Stimulated activated naive CD8-positive, alpha-beta T cell treated with anti-CD3 and anti-CD28 coated beads, Interleukin-15, Interleukin-2, amounts not matched to agents 100 ng/mL and 50 ng/mL, for 24 hours (primary cell): ENCODE results near the gene SFRP5.

ENCODE experiments used
- H3K27ac Mint-ChIP-seq: one replicate; pipeline ENCODE4 v1.8.0; 2021; ENCODE audit warnings: mild to moderate bottlenecking, mixed read lengths
- H3K27me3 Mint-ChIP-seq: one replicate; pipeline ENCODE4 v1.8.0; 2021; ENCODE audit warnings: mixed read lengths
- H3K36me3 Mint-ChIP-seq: one replicate; pipeline ENCODE4 v1.8.0; 2021; ENCODE audit warnings: low read depth, mixed read lengths
- H3K4me1 Mint-ChIP-seq: one replicate; pipeline ENCODE4 v1.8.0; 2021; ENCODE audit warnings: low read depth, mixed read lengths
- H3K4me3 Mint-ChIP-seq: one replicate; pipeline ENCODE4 v1.8.0; 2021; ENCODE audit warnings: mild to moderate bottlenecking, mixed read lengths
- H3K9me3 Mint-ChIP-seq: one replicate; pipeline ENCODE4 v1.8.0; 2021; ENCODE audit warnings: mixed read lengths

SFRP5 gene

GRCh38 chr10:97778452-97779302 is 6.9 kb upstream of the SFRP5 start:
- no peaks in the 10 kb centered on the region for H3K9me3 Mint-ChIP-seq
- H3K27ac Mint-ChIP-seq: no peak overlapping the region
- no peaks in the 10 kb centered on the region for H3K27me3 Mint-ChIP-seq

GRCh38 chr10:97777143-97777542 is 5.3 kb upstream of the SFRP5 start:
- H3K27me3 Mint-ChIP-seq: peaks cover 11% of the 10 kb centered on the region
- no peaks in the 10 kb centered on the region for H3K36me3 Mint-ChIP-seq
- H3K4me1 Mint-ChIP-seq: peaks cover 28% of the 10 kb centered on the region
- no peak overlapping the region for H3K4me3 Mint-ChIP-seq
- no peak overlapping the region for H3K27ac Mint-ChIP-seq
- H3K9me3 Mint-ChIP-seq: no peaks in the 10 kb centered on the region

More at GRCh38 chr10:97778452-97779302, 6.9 kb upstream of the SFRP5 start:
- peaks cover 33% of the 10 kb centered on the region for H3K4me1 Mint-ChIP-seq
- H3K4me3 Mint-ChIP-seq: no peak overlapping the region
- H3K36me3 Mint-ChIP-seq: no peaks in the 10 kb centered on the region

- Mint-ChIP-seq H3K9me3 (no peaks in the 10 kb centered on the region), H3K4me3 (no peak overlapping the region), H3K4me1 (peaks cover 16% of the 10 kb centered on the region), H3K27me3 (peaks cover 28% of the 10 kb centered on the region), H3K27ac (no peak overlapping the region), H3K36me3 (no peaks in the 10 kb centered on the region)
Measured at GRCh38 chr10:97774811-97775294, 3.1 kb upstream of the SFRP5 start.

- no peaks in the 10 kb centered on the region for H3K36me3 Mint-ChIP-seq
- H3K9me3 Mint-ChIP-seq: no peaks in the 10 kb centered on the region
- peaks cover 16% of the 10 kb centered on the region for H3K4me1 Mint-ChIP-seq
- H3K4me3 Mint-ChIP-seq: no peak overlapping the region
- H3K27me3 Mint-ChIP-seq: peaks cover 28% of the 10 kb centered on the region
- no peak overlapping the region for H3K27ac Mint-ChIP-seq
Measured at GRCh38 chr10:97773096-97773495, 1.3 kb upstream of the SFRP5 start.

GRCh38 chr10:97771055-97771891 is 526 bp downstream of the SFRP5 start:
- H3K27me3 Mint-ChIP-seq: peaks cover 28% of the 10 kb centered on the region
- H3K4me3 Mint-ChIP-seq: peak overlapping the region; percentile 74
- no peak overlapping the region for H3K27ac Mint-ChIP-seq
- H3K4me1 Mint-ChIP-seq: peaks cover 16% of the 10 kb centered on the region
- no peaks in the 10 kb centered on the region for H3K9me3 Mint-ChIP-seq
- H3K36me3 Mint-ChIP-seq: no peaks in the 10 kb centered on the region

- H3K27me3 Mint-ChIP-seq: peaks cover 28% of the 10 kb centered on the region
- no peaks in the 10 kb centered on the region for H3K36me3 Mint-ChIP-seq
- H3K4me3 Mint-ChIP-seq: peak overlapping the region; percentile 23
- no peaks in the 10 kb centered on the region for H3K9me3 Mint-ChIP-seq
- no peak overlapping the region for H3K27ac Mint-ChIP-seq
- peaks cover 16% of the 10 kb centered on the region for H3K4me1 Mint-ChIP-seq
Measured at GRCh38 chr10:97770255-97770654, 1.5 kb downstream of the SFRP5 start.

GRCh38 chr10:97768322-97769315 is 3.2 kb downstream of the SFRP5 start:
- H3K27me3 Mint-ChIP-seq: peaks cover 28% of the 10 kb centered on the region
- H3K36me3 Mint-ChIP-seq: peaks cover 4% of the 10 kb centered on the region
- no peak overlapping the region for H3K27ac Mint-ChIP-seq
- peaks cover 24% of the 10 kb centered on the region for H3K4me1 Mint-ChIP-seq
- H3K4me3 Mint-ChIP-seq: no peak overlapping the region
- no peaks in the 10 kb centered on the region for H3K9me3 Mint-ChIP-seq

- Mint-ChIP-seq H3K27me3 (peaks cover 19% of the 10 kb centered on the region), H3K9me3 (no peaks in the 10 kb centered on the region), H3K4me3 (no peak overlapping the region), H3K4me1 (peaks cover 20% of the 10 kb centered on the region), H3K36me3 (peaks cover 4% of the 10 kb centered on the region), H3K27ac (no peak overlapping the region)
Measured at GRCh38 chr10:97766996-97767924, 4.5 kb downstream of the SFRP5 start.

GRCh38 chr10:97766106-97766810 is 5.5 kb downstream of the SFRP5 start:
- no peak overlapping the region for H3K4me3 Mint-ChIP-seq
- no peaks in the 10 kb centered on the region for H3K9me3 Mint-ChIP-seq
- H3K36me3 Mint-ChIP-seq: peaks cover 9% of the 10 kb centered on the region
- peaks cover 15% of the 10 kb centered on the region for H3K4me1 Mint-ChIP-seq
- H3K27ac Mint-ChIP-seq: no peak overlapping the region
- peaks cover 13% of the 10 kb centered on the region for H3K27me3 Mint-ChIP-seq

- no peaks in the 10 kb centered on the region for H3K9me3 Mint-ChIP-seq
- peaks cover 14% of the 10 kb centered on the region for H3K36me3 Mint-ChIP-seq
- peaks cover 2% of the 10 kb centered on the region for H3K27me3 Mint-ChIP-seq
- H3K27ac Mint-ChIP-seq: no peak overlapping the region
- H3K4me1 Mint-ChIP-seq: peaks cover 8% of the 10 kb centered on the region
- H3K4me3 Mint-ChIP-seq: no peak overlapping the region
Measured at GRCh38 chr10:97765201-97765600, 6.6 kb downstream of the SFRP5 start.

- Mint-ChIP-seq H3K27me3 (no peaks in the 10 kb centered on the region), H3K27ac (no peak overlapping the region), H3K4me1 (peaks cover 8% of the 10 kb centered on the region), H3K9me3 (no peaks in the 10 kb centered on the region), H3K36me3 (peaks cover 14% of the 10 kb centered on the region), H3K4me3 (no peak overlapping the region)
Measured at GRCh38 chr10:97764519-97764931, 7.3 kb downstream of the SFRP5 start.

- Mint-ChIP-seq H3K27ac (no peak overlapping the region), H3K27me3 (no peaks in the 10 kb centered on the region), H3K4me1 (peaks cover 8% of the 10 kb centered on the region), H3K4me3 (no peak overlapping the region), H3K9me3 (no peaks in the 10 kb centered on the region), H3K36me3 (peaks cover 14% of the 10 kb centered on the region)
Measured at GRCh38 chr10:97763947-97764346, 7.9 kb downstream of the SFRP5 start.

- H3K4me3 Mint-ChIP-seq: no peak overlapping the region
- H3K4me1 Mint-ChIP-seq: peaks cover 8% of the 10 kb centered on the region
- no peak overlapping the region for H3K27ac Mint-ChIP-seq
- H3K27me3 Mint-ChIP-seq: no peaks in the 10 kb centered on the region
- no peaks in the 10 kb centered on the region for H3K9me3 Mint-ChIP-seq
- H3K36me3 Mint-ChIP-seq: peaks cover 14% of the 10 kb centered on the region
Measured at GRCh38 chr10:97763411-97763810, 8.4 kb downstream of the SFRP5 start.
